H54 (cell line): ENCODE results near the gene PIK3CG.
"Not testable (repeated sequence)": the region's sequence is repeated elsewhere in the genome, so short reads cannot be mapped to it uniquely, and the experiment has no call there.

ENCODE experiments used
- DNase-seq: peaks from one replicate; pipeline ENCODE4 v3.0.0; 2011; ENCODE audit warnings: low spot score, mixed read lengths; ENCODE audit not compliant: insufficient read length
- FAIRE-seq: peaks from 3 replicates; lab custom pipeline; 2011; peaks lifted over from hg19 to GRCh38; lab: Jason Lieb, UNC
- POLR2A ChIP-seq: IDR thresholded peaks from 2 replicates; pipeline ENCODE4 v1.6.1; 2011; ENCODE audit warnings: low read depth, mild to moderate bottlenecking, low read length

The PIK3CG gene

GRCh38 chr7:106883456-106884026 is 18.5 kb downstream of the PIK3CG start:
- FAIRE-seq (no peak), DNase-seq (no peak)
- TF ChIP-seq POLR2A: no peak

DNA sequence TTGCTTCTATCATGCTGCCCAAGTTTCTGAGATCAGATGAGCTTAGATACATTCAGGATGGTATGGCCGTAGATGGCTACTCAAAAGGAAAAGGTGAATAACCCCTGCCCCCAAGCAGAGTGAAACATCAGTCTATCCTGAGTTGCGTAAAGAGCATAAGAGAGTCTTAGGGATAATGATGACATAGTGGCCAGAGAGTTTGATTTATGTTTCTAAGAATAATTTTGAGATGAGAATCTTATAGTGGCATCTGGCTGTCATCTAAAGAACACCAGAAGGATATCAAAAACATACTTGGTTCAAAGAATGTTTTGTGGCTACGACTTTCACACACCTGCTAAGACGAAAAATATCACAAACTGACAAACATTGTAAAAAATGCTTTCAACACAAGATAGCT is 20.6 kb downstream of the PIK3CG start:
- no peak for TF ChIP-seq POLR2A
- FAIRE-seq (no peak), DNase-seq (no peak)

DNA sequence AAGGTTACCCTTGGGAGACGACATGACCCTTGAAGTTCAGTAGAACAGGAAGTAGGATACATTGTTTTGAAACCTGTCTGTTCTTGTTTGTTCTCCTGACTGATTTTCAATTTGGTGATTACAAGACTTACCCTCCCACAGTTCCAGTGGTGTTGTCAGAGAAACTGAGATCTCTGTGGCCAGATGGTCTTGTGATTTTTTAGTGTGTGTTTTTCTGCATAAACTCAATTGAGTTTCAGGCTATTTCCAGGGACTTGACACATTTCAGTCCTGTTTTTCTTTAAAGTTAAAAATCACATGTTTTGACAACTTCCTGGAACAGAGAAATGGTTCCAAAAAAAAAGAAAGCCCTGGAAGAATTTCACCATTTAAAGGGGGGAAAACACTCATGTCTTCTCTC is 22.3 kb downstream of the PIK3CG start:
- no peak for DNase-seq

DNA sequence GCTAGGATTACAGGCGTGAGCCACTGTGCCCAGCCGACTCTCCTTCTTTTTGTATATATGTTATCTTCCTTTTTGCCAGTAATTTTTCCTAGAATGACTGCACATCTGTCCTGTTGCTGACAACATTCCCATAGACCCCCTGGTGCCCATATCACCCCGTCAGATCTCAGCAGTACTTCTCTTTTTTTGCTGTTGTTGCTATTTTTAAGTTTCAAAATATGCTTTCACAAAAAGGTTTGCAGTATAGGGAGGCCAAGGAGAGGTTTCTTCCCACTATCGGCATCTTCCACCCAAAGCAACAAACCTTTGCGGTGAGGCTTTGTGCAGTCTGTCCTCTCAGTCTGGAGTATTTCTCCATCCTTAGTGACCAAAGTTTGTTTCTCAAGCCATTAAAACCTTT is 23.1 kb downstream of the PIK3CG start:
- FAIRE-seq (no peak), DNase-seq (no peak)
- TF ChIP-seq POLR2A: no peak

More for the DNA sequence above, 22.3 kb downstream of the PIK3CG start:
- no peak for TF ChIP-seq POLR2A
- no peak for FAIRE-seq

DNA sequence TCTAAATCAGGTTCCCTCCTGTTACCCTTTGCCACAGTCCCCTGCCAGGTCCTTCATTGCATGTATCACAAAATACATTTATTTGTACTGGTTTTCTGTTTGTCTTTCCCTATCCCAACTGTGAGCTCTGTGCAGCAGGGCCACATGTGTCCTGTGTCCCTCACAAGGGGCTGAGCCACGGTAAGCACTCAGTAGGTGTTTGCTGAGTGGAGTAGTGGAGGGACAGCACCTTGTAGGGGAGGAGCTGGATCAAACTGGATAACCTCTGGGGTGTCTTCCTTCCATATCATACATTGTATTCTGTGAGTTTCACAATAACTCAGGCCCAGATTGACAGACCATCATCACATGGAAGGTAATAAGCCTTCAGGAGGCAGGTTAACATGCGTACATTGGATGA is 25.9 kb downstream of the PIK3CG start:
- no peak for FAIRE-seq
- no peak for DNase-seq
- no peak for TF ChIP-seq POLR2A

DNA sequence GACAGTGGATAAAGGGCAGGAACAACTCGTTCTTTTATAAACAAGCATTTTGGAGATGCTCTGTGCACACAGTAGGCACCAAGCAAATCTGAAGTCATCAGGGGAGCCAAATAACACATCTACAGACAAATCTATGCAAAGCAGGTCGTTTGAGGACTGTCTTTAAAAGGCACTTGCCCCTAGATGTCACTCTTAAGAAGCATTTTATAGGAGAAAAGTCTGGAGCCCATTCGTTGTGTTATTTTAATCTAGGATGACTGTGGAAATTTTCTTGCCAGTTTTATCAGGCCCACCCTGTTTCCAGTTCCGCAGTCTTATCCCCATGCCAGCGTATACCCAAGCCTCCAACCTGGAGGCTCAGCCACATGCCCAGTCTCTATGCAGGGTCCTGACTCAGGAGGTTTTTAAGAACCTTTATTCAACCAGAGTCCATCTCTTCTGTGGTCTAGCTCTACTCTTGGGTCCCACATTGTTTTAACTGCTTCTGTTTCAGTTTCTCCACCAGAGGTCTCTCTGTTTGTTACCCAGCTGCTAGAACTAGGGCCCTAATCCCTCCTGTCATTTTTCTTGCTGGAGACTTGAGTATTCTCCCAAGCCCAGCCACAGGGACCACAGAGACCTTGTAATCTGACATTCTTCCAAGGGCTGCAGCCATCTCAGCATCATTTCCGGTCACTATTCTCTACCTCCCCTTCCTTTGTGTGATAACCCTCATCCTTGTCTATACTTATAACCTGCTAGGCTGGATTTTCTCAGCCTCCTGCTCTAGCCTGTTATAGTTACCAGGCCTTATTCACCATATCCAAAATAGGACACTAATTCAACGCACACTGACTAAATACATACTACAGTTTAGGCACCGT is 26.7 kb downstream of the PIK3CG start:
- DNase-seq (no peak), FAIRE-seq (no peak)
- TF ChIP-seq POLR2A: no peak

DNA sequence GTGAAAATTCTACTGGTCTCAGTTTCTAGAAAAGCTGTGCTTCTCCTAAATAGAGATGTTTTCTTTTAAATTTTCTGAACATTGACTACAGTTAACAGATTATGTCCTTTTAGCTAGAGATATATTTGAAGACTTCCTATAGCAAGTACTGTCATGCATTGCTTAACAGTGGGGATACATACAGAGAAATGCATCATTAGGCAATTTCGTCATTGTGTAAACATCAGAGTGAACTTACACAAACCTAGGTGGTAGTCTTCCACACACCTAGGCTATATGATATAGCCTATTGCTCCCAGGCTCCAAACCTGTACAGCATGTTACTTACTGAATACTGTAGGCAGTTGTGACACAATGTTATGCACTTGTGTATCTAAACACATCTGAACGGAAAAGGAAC is 28.5 kb downstream of the PIK3CG start:
- no peak for TF ChIP-seq POLR2A
- DNase-seq: no peak

DNA sequence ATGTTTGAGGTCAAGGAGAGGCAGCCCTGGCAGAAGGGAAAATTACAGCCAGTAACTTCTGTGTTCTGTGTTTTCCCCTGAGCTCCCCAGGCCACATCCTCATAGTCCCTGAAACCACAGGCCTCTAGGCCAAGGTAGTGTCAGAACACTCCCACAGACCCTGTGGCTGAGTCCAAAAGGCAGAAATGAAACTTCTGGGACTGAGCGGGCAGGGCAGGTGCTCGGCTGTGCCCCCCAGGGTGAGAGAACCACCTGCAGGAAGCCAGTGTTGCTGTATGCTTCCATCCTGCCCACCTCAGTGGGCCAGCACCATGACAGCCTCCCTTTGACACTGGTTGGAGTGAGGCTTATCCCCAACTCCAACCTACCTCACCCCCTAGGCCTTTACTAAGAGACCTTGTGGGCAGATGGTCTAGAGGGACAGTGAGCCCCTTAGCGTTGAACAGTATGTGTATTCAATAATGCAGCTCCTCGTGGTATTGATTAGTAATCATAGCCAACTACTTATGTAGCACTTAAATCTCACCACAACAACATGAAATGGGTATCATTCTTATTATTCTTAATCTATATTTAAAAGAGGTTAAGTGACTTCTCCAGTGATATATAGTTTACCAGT is 30.3 kb downstream of the PIK3CG start:
- no peak for TF ChIP-seq POLR2A
- FAIRE-seq (no peak), DNase-seq (no peak)

More for the DNA sequence above, 28.5 kb downstream of the PIK3CG start:
- FAIRE-seq: no peak

- FAIRE-seq (no peak), DNase-seq (no peak)
- no peak for TF ChIP-seq POLR2A
Observed at GRCh38 chr7:106896231-106896630, 31.1 kb downstream of the PIK3CG start.

- DNase-seq, FAIRE-seq: not testable (repeated sequence)
Observed at GRCh38 chr7:106897553-106897952, 32.5 kb downstream of the PIK3CG start.

GRCh38 chr7:106898967-106899366 is 33.9 kb downstream of the PIK3CG start:
- FAIRE-seq, DNase-seq: not testable (repeated sequence)

DNA sequence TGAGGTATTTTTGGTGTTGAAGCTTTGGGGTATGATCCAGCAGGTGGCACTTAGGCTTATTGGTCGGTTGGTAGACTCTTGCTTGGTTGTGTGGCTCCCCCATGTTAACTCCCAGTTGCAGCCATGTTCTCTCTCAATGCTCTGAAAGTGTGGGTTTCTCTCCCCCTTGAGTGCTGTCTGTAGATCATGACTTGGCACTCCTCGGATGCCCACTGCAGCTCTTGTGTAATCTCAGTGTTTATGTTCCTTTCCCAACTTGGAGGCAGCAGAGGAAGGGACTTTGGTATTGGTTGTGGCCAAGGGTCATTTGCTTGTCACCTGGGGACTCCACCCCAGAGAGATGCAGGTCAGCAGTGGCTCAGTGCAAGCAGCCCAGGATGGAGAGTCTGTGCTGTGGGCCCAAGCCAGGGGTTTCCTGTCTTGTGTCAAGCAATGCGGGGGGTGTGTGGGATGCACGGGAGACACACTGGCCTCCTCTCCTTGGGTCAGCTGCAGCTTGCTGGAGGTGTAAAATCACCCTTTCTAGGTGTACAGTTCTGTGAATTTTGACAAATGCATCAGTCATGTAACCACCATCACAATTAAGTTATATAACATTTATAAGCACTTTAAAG is 36.9 kb downstream of the PIK3CG start:
- DNase-seq: no peak
- no peak for TF ChIP-seq POLR2A
- no peak for FAIRE-seq

DNA sequence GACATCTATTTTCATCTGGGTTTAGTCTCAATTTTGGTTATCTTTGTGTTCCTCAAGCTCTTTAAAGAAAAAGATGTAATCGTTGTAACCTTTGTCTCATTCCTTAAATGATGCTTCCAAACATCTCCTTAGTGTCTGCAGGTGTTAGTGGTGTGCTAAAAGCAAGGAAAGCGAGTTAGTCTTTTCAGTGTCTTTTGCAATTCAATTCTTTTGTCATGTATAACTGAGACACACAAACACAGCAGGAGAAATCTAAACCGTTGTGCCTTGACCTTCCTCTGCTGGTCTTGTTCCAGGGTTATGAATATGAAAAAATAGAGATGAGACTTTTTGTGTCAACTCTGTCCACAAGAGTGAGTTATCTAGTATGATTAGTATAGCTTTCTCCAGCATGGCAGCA is 40.7 kb downstream of the PIK3CG start:
- no peak for DNase-seq
- no peak for FAIRE-seq
- TF ChIP-seq POLR2A: no peak

GRCh38 chr7:106911959-106912358 is 46.9 kb downstream of the PIK3CG start:
- DNase-seq (no peak), FAIRE-seq (no peak)
- TF ChIP-seq POLR2A: no peak

- DNase-seq: no peak
- TF ChIP-seq POLR2A: no peak
- no peak for FAIRE-seq
Observed at GRCh38 chr7:106914018-106914607, 49.0 kb downstream of the PIK3CG start.
